DLD1 (cell line): Measurements from ENCODE around the gene DHRS2.
"Not testable (repeated sequence)": the region's sequence is repeated elsewhere in the genome, so short reads cannot be mapped to it uniquely, and the experiment has no call there.

ENCODE experiments used
- in situ Hi-C: cut with HindIII; loops from 2 replicates; pipeline ENCODE4 v1.10.0; 2017; ENCODE audit warnings: low sequenced_read_pairs

The DHRS2 gene

GRCh38 chr14:23636317-23637211, at the start of gene DHRS2:
DHRS2 (plus strand) TSS chr14:23636364; CDS start chr14:23638865, 2,501 bp downstream.
- in situ Hi-C loops: no loop called here

GRCh38 chr14:23588884-23589598, 47.1 kb upstream of the DHRS2 start:
- in situ Hi-C loops: no loop called here

- in situ Hi-C loops: no loop called here
These were observed 46.6 kb upstream of the DHRS2 start for GRCh38 chr14:23589606-23590005.

DNA sequence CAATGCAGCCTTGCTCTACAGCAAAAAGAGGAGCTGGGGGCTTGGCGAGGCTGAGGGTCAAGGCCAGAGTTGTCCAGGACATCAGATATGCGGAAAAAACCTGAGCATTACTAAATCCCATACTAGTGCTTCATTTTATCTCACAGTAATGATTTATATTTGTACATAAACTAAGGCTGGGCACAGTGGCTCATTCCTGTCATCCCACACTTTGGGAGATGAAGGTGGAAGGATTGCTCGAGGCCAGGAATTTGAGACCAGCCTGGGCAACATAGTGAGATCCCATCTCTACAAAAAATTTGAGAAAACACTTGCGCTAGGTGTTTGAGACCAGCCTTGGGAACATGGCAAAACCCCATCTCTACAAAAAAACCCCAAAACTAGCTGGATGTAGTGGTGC, 46.0 kb upstream of the DHRS2 start:
- in situ Hi-C loops: no loop called here

GRCh38 chr14:23594191-23594590, 42.0 kb upstream of the DHRS2 start:
- in situ Hi-C loops: not testable (repeated sequence)

DNA sequence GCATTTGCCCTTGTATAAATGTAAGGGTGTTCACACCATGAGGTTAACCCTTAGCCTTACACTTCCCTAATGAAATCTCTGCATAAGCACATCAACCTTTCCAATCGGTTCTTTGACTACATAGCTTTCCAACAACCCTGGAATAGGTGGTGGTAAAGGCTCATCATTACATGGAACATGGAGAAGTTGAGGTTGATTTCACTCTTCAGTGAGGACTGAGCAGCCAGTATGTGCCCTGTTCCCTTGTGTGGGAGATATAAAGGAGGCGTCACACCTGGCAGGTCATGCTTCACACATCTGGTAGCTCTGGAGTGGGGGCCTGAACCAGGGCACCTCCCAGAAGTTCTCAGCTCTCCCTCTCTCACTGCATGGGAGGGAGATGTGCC, 35.8 kb upstream of the DHRS2 start:
- in situ Hi-C loops: no loop called here

GRCh38 chr14:23600806-23601205, 35.4 kb upstream of the DHRS2 start:
- in situ Hi-C loops: no loop called here

DNA sequence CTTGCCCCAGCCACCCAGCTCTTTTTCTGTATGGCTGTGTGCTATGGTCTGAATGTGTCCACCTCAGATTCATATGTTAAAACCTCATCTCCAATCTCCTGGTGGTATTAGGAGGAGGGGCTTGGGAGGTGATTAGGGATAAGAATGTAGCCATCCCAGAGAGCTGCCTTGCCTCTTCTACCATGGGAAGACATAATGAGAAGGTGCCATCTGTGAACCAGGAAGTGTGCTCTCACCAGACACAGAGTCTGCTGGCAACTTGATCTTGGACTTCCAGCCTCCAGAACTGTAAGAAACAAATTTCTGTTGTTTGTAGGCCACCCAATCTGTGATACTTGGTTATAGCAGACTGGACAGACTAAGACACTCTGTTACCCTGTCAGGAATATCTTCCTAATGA, 34.7 kb upstream of the DHRS2 start:
- in situ Hi-C loops: no loop called here

DNA sequence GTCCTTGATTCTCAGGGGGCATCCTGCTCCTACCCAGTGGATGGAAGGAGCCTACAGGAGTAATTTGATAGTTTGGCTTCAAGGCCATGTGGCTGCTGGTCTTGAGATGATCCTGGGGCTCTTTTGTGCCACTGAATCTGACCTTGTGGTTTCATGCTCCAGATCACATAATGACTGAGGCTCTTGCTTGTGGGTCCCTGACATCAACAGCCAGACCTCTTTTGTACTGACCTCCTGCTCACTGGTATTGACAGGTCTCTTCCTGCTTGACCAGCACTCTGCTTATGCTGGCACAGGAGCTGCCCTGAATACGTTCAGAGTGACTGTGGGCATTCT, 34.4 kb upstream of the DHRS2 start:
- in situ Hi-C loops: no loop called here

DNA sequence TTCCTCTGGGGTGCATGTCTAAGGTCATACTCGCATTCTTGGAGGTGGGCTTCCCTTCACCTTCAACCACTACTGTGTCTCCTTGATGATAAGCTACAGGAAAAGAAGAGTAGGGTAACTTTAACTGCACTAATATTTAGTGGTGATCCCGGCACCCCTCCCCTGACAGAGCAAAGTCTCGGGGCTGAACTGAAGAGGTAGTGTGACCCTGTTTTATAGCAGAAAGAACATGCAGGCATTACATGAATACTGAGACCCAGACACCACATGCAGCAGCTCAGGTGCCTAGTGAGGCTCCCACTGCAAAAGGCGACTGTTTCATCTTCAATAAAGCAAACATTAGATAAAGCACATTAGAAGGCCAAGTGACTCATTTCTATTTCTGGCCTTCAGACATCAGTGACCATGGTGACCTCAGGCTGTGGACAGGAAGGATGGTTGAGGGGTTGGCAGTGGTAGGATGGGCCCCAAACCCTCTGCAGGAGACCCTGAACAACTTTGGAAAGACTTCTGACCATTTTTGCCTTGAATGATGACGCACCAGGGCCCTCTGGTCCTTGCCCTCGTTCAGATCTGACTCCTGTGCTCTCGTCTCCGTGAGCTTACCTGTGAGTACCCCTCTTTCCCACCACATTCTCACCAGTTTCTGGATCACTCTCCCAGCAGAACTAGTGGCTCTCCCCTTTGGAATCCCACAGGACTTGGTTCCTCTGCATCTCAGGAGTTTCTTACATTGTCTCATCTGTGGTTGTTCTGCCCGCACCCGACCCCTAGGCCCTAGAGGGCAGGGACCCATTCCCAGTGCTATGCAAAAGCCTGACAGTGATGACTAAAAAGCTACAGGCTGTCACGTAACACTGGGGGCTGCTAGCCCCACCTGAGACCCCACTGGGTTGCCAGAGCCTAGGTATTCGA, 33.7 kb upstream of the DHRS2 start:
- in situ Hi-C loops: no loop called here

- in situ Hi-C loops: no loop called here
These were observed 33.1 kb upstream of the DHRS2 start for GRCh38 chr14:23603103-23603502.

- in situ Hi-C loops: no loop called here
These were observed 32.0 kb upstream of the DHRS2 start for GRCh38 chr14:23604148-23604547.

GRCh38 chr14:23604675-23605170, 31.4 kb upstream of the DHRS2 start:
- in situ Hi-C loops: no loop called here

- in situ Hi-C loops: no loop called here
These were observed 30.1 kb upstream of the DHRS2 start for GRCh38 chr14:23605931-23606585.

DNA sequence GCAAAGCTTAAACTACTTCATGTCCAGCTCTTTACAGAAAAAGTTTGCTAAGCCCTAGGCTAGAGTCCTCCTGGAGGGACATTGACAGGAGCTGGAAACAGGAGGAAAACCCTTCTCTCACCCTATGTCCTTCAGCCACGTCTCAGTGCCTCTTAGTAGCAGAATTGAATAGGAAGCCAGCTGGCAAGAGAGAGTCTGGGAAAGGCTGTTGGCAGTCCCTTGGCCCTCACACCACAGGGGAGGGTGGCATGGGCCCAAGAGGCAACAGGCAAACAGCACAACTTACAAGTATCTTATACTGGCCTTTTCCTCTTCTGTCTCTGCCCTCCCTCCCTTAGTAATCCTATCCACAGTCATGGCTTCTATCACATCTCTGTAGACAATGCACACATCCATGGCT, 27.7 kb upstream of the DHRS2 start:
- in situ Hi-C loops: no loop called here

- in situ Hi-C loops: no loop called here
These were observed 27.2 kb upstream of the DHRS2 start for GRCh38 chr14:23609001-23609400.

GRCh38 chr14:23609411-23610089, 26.6 kb upstream of the DHRS2 start:
- in situ Hi-C loops: not testable (repeated sequence)

DNA sequence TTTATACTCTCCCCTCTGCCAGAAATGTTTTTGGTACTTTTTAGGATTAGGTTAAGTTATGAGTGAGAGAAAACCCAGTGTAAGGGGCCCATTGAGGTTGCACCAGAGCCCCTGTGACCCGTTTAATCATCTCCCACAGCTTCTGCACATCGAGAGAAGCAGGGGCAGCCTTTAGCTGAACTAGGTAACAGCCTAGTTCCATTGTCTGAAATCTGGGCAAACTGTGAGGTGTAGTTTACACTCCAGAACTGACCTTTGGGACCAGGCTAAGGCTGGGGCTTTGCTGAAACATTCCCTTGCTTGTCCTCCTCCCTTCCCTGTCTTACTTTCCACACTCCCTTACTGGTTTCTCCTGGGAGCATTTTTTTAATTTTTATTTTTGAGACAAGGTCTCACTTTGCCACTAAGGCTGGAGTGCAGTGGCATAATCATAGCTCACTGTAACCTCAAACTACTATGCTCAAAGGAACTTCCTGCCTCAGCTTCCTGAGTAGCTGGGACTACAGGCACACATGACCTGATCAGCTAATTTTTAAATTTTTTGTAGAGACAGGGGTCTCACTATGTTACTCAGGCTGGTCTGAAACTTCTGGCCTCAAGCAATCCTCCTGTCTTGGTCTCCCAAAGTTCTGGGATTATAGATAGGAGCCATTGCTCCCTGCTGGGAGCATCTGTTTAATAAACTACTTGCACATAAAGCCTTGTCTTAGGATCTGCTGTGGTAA, 25.9 kb upstream of the DHRS2 start:
- in situ Hi-C loops: no loop called here

- in situ Hi-C loops: no loop called here
These were observed 25.3 kb upstream of the DHRS2 start for GRCh38 chr14:23610815-23611289.
